ENCODE data around the gene KATNIP.

The KATNIP gene

GRCh38 chr16:27586711-27587110 is 36.8 kb downstream of the KATNIP start:
- no peak for DNase-seq

GRCh38 chr16:27588057-27588456 is 38.1 kb downstream of the KATNIP start:
- DNase-seq: no peak

- DNase-seq: no peak
Observed at GRCh38 chr16:27591837-27592236, 41.9 kb downstream of the KATNIP start.

GRCh38 chr16:27595475-27595874 is 45.5 kb downstream of the KATNIP start:
- no peak for DNase-seq

- no peak for DNase-seq
Observed at GRCh38 chr16:27595993-27596392, 46.0 kb downstream of the KATNIP start.

GRCh38 chr16:27596411-27596810 is 46.5 kb downstream of the KATNIP start:
- DNase-seq: no peak

- DNase-seq: no peak
Observed at GRCh38 chr16:27597361-27597760, 47.4 kb downstream of the KATNIP start.

GRCh38 chr16:27598220-27598619 is 48.3 kb downstream of the KATNIP start:
- no peak for DNase-seq

GRCh38 chr16:27598931-27599565 is 49.1 kb downstream of the KATNIP start:
- DNase-seq: no peak

GRCh38 chr16:27599606-27600005 is 49.7 kb downstream of the KATNIP start:
- no peak for DNase-seq

Measured in NCI-H2171 treated with DMSO at 0.1 percent for 48 hours (cell line).